GM11168 (cell line): ENCODE results near the gene NAV1.
"Not testable (repeated sequence)": the region's sequence is repeated elsewhere in the genome, so short reads cannot be mapped to it uniquely, and the experiment has no call there.

Experiments
- in situ Hi-C: fragments of 300-500 bp; cut with MboI; formaldehyde crosslinking; loops from one replicate; pipeline ENCODE4 v1.12.0; 2022; ENCODE audit warnings: low sequenced_read_pairs; ENCODE audit not compliant: unreplicated experiment

The NAV1 gene

DNA sequence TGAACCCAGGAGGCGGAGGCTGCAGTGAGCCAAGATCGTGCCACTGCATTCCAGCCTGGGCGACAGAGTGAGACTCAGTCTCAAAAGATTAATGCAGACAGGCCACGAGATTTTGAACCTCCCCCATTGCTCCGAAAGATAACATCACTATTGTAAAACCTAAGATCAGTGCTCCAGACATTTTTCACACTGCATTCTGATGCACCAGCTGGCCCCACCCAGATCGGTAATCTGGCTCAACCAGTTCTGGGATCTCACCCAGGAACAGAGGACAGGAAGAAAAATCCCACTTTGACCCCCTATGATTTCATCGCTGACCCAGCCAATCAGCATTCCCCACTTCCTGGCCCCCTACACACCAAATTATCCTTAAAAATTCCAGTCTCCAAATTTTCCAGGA is 21.3 kb upstream of the NAV1 start:
- in situ Hi-C loops, result loop anchor here (5.0 kb wide), 1 partner anchor 45 kb away; no protein-coding TSS in a partner anchor

- in situ Hi-C loops, result loop anchor here (5.0 kb wide), 1 partner anchor 46 kb away; no protein-coding TSS in a partner anchor
Measured at GRCh38 chr1:201518071-201518470, 20.9 kb upstream of the NAV1 start.

DNA sequence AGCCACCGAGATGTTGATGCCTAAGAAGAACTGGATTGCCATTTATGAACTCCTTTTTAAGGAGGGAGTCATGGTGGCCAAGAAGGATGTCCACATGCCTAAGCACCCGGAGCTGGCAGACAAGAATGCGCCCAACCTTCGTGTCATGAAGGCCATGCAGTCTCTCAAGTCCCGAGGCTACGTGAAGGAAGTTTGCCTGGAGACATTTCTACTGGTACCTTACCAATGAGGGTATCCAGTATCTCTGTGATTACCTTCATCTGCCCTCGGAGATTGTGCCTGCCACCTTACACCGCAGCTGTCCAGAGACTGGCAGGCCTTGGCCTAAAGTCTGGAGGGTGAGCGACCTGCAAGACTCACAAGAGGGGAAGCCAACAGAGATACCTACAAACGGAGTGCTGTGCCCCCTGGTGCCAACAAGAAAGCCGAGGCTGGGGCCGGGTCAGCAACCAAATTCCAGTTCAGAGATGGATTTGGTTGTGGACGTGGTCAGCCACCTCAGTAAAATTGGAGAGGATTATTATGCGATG is 18.8 kb upstream of the NAV1 start:
- in situ Hi-C loops, result not testable (repeated sequence)

- in situ Hi-C loops, result no loop called here
Measured at GRCh38 chr1:201525193-201525778, 13.6 kb upstream of the NAV1 start.

DNA sequence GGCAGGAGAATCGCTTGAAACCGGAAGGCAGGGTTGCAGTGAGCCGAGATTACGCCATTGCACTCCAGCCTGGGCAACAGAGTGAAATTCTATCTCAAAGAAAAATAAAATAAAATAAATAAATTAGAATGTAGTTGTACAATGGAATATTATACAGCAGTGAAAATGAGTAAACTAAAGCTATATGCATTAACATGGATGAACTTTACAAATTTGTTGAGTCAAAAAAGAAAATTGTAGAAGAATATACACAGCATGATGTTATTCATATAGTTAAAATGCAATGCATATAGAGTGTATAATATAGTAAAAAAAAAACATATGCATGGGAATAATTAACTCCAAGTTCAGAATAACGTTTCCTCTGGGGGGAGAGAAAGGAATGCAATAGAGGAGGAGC is 11.0 kb upstream of the NAV1 start:
- in situ Hi-C loops, result no loop called here

DNA sequence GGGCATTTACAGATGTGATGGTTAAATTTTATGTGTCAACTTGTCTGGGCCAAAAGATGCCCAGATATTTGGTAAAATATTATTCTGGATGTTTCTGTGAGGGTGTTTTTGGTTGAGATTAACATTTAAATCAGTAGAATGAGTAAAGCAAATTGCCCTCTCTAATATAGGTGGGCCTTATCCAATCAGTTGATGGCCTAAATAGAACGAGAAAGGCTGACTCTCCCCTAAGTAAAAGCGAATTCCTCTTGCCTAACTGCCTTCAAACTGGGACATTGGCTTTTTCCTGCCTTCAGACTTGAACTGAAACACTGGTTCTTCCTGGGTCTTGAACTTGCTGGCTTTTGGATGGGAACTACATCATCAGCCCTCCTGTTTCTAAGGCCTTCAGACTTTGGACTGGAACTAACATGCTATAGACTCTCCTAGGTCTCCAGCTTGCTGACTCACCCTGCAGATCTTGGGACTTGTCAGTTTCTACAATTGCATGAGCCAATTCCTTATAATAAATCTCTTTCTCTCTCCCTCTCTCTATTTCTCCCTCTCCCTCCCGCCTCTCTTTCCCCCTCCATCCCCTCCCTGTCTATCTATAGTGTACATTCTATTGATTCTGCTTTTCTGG is 10.2 kb upstream of the NAV1 start:
- in situ Hi-C loops, result no loop called here

DNA sequence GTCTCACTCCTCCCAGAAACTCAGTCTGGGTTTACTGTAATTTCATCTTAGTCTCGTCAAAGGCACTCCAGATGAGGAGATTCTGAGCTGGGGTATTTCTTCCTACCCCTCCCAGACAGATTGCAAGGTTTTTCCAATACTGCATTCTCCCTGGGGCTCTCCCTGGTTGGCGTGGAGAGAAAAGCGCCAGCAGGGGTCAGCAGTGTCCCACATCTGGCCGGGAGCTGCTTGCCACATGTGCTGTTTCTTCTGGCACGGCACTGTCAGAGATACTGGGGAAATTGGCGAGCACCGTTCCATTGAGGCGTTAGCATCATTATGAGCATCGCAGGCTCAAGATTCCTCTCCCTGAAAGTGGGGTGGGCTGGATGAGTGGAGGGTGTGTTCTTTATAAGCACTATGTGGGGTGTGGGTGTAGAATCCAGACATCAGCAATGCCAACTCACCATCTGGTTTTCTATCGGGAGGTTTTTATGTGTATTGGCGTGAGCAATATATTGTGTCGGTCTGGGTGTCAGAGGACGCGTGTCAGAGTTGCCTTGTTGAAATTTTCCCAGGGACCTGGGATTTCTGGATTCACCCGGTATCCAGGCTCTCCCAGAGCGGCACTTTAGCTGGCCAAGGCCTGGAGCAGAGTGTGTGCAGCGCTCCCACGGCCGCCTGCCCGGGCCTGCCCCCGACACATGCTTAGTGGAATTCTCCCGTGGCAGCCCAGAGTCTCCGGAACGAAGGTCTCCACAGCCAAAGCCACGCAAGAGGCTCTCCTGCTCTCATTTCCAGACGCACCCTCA is 8.0 kb upstream of the NAV1 start:
- in situ Hi-C loops, result no loop called here

GRCh38 chr1:201531551-201532425 is 7.1 kb upstream of the NAV1 start:
- in situ Hi-C loops, result no loop called here

GRCh38 chr1:201533836-201534235 is 5.1 kb upstream of the NAV1 start:
- in situ Hi-C loops, result no loop called here

DNA sequence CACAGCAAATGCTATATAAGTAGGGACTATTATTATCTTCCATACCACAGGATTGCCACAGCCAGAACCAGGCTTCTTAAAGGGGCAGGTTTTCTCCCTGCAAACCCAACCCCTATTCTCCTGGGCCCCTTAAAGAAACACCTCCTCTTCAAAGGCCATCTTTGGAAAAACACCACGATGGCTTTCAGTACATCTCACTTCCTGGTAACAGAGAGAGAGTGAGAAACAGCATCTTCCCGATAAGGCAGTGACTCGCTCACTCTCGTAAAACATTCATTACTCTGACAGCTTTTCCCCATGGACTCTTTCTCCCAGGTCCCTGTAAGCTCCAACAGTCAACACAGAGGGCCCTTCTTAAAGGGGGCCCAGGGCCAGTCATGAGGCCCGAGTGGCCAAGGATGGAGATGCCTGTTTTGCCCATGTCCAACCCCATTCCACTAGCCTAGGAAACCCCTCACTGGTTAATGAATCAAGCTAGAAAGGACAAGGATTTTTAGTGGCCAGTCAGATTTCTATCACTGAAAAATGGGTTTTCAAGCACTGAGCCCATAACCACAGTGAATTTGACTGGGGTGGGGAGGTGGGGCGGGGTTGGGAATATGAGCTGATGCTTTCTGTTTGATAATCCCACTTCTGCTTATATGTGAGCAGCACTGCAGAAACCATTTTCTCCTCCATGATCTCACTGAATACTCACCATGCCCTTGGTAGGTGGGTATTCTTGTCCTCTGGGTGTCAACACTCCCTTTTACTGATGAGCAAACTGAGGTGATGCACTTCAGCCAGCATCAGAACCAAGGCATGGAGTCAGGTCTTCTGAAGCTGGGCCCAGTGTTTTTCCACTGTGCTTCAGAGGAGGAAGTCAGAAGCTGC is 3.6 kb upstream of the NAV1 start:
- in situ Hi-C loops, result no loop called here

DNA sequence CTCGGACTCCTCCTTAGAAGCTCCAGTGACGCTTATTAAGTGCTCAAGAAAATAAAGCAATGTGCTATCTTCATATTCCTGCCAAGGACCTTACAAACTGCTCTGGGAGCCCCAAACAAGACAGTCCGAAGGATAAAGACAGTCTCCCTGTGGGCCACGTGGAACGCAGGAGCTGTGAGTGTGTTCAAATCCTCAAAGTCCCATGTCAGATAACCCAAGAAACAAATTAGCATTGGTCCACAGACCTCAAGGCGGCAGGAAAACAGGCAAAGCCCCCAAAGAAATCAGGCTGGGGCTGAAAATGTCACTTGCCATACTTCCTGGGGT is 3.0 kb upstream of the NAV1 start:
- in situ Hi-C loops, result no loop called here

DNA sequence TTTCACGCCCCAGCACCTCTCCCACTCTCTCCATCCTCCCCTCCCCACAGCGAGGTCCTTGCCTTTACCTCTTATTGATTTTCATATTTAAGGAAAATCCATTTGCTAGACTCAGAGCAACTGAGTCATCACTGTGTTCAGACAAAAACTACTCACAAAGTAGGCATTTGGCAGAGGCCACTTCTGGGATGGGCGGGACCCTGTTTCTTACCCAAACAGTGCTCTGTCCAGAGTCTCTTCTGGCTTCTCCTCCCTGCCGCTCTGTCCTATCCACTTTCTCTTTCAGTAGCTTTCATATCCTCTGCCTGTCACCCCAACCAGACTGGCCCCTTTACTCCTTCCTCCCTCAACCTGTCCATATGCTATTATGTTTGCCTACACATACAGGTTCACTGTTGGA is 2.4 kb upstream of the NAV1 start:
- in situ Hi-C loops, result no loop called here

DNA sequence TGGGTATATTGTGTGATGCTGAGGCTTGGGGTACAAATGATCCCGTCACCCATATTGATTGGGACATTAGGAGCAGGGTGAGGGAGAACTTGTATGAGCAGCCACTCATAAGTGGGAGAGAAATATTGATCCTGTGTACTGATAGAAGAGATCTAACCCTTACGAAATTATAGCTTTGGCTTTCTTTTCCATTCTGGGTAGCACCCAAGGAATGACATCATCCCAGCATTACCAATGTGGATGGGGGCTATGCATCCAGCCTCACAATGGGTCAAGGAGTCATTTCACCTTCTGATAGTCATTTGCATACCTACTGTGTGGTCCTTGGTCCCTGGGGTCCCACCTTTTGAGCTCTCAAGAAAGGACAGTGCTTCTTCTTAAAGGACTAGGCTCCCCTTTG is 1.9 kb upstream of the NAV1 start:
- in situ Hi-C loops, result no loop called here

DNA sequence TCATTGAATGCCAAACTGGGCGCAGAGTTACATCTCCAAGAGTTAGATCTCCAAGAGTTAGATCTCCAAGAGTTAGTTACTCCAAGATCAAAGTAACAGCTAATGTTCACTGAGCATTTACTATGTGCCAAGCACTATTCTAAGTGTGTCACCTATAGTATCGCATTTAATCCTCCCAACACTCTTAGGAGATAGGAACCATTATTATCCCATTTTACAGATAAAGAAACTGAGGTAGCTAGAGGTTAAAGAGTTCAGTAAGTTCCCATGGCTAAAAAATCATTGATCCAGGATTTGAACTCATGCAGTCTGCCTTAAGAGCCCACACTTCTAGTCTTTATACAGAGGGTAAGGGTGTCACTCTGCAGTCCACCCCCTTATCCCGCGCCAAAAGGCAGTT is 1.5 kb upstream of the NAV1 start:
- in situ Hi-C loops, result no loop called here

GRCh38 chr1:201537891-201538611 is 876 bp upstream of the NAV1 start:
- in situ Hi-C loops, result no loop called here

- in situ Hi-C loops, result no loop called here
Measured at GRCh38 chr1:201539561-201540431, 869 bp downstream of the NAV1 start.

GRCh38 chr1:201540846-201541735 is 2.2 kb downstream of the NAV1 start:
- in situ Hi-C loops, result no loop called here
